Prostate gland (tissue), 2 donors: Measurements from ENCODE around the gene CFAP46.

ENCODE experiments used
- CTCF ChIP-seq, 4 experiments: fragments of 200-600 bp in 2 of 4; fragments of 450-650 bp in 2 of 4; sonication (generic) in 2 of 4; IDR thresholded peaks; 1 replicate in 3 of 4; 2 replicates in 1 of 4; pipeline ENCODE4 v1.5.1; 2016 to 2019; ENCODE audit warnings: antibody characterized with exemption in 4 of 4, mild to moderate bottlenecking in 2 of 4, moderate library complexity in 2 of 4
- POLR2A ChIP-seq: fragments of 450-650 bp; IDR thresholded peaks from one replicate; pipeline ENCODE4 v1.6.1; 2016; ENCODE audit warnings: antibody characterized with exemption, mild to moderate bottlenecking
- POLR2AphosphoS5 ChIP-seq: sonication (generic); formaldehyde crosslinking; IDR thresholded peaks from one replicate; pipeline ENCODE4 v1.6.1; 2017; ENCODE audit warnings: antibody characterized with exemption

- no peak for TF ChIP-seq CTCF (IDR thresholded peaks at IDR 0.05)
- no peak for TF ChIP-seq POLR2A
- no peak for TF ChIP-seq POLR2AphosphoS5
These were observed 79.6 kb downstream of the CFAP46 start for GRCh38 chr10:132862485-132863420.
